H9 (cell line): ENCODE results near the gene SHC4. TPM values are rescaled to one million over a fixed set of nuclear protein-coding genes. Genes with fewer than 3 reads are reported as not detected.
A peak's percentile ranks its signal among the peaks of the same experiment; 100 is the strongest.

Source experiments
- DNase-seq: peaks from one replicate; pipeline ENCODE4 v3.0.0-alpha.2; 2017
- H2AFZ ChIP-seq: one replicate; pipeline ENCODE4 v1.6.1; 2013; ENCODE audit warnings: mild to moderate bottlenecking, low read length, control low read depth, moderate library complexity
- H2AK5ac ChIP-seq: 2 replicates; pipeline ENCODE4 v1.6.1; 2013; ENCODE audit warnings: low read length, control low read depth, mixed read lengths; ENCODE audit not compliant: insufficient read length
- H2BK120ac ChIP-seq: one replicate; pipeline ENCODE4 v1.6.1; 2013; ENCODE audit warnings: low read depth, mild to moderate bottlenecking, low read length, control low read depth, inconsistent platforms; ENCODE audit not compliant: poor library complexity, severe bottlenecking
- H2BK12ac ChIP-seq: 2 replicates; pipeline ENCODE4 v1.6.1; 2013; ENCODE audit warnings: low read length, control low read depth, mixed read lengths, low read depth; ENCODE audit not compliant: insufficient read length
- H2BK15ac ChIP-seq: 2 replicates; pipeline ENCODE4 v1.6.1; 2013; ENCODE audit warnings: low read depth, low read length, control low read depth
- H2BK20ac ChIP-seq: one replicate; pipeline ENCODE4 v1.6.1; 2013; ENCODE audit warnings: low read depth, mild to moderate bottlenecking, low read length, control low read depth, inconsistent platforms; ENCODE audit not compliant: poor library complexity, severe bottlenecking
- H2BK5ac ChIP-seq: 2 replicates; pipeline ENCODE4 v1.6.1; 2013; ENCODE audit warnings: low read length, control low read depth, mixed read lengths; ENCODE audit not compliant: insufficient read length
- H3K14ac ChIP-seq: 2 replicates; pipeline ENCODE4 v1.6.1; 2013; ENCODE audit warnings: low read length, control low read depth; ENCODE audit not compliant: insufficient read depth
- H3K18ac ChIP-seq: 2 replicates; pipeline ENCODE4 v1.6.1; 2013; ENCODE audit warnings: low read depth, mild to moderate bottlenecking, mixed read lengths, low read length, control low read depth; ENCODE audit not compliant: insufficient read length
- H3K23ac ChIP-seq: 2 replicates; pipeline ENCODE4 v1.6.1; 2013; ENCODE audit warnings: low read length, control low read depth, mixed read lengths, low read depth; ENCODE audit not compliant: insufficient read length
- H3K23me2 ChIP-seq: 2 replicates; pipeline ENCODE4 v1.6.1; 2013; ENCODE audit warnings: low read depth, mild to moderate bottlenecking, mixed read lengths, low read length, control low read depth; ENCODE audit not compliant: insufficient read length, poor library complexity, severe bottlenecking
- H3K27ac ChIP-seq: 2 replicates; pipeline ENCODE4 v1.5.1; 2013; ENCODE audit warnings: low read length, control low read depth, mixed read lengths, low read depth; ENCODE audit not compliant: insufficient read length
- H3K27me3 ChIP-seq: 2 replicates; pipeline ENCODE4 v1.6.1; 2013; ENCODE audit warnings: low read length, control low read depth, inconsistent platforms; ENCODE audit not compliant: insufficient read depth
- H3K4ac ChIP-seq: 2 replicates; pipeline ENCODE4 v1.6.1; 2013; ENCODE audit warnings: low read depth, mild to moderate bottlenecking, control low read depth, inconsistent platforms, low read length, moderate library complexity
- H3K4me1 ChIP-seq: 2 replicates; pipeline ENCODE4 v1.6.1; 2013; ENCODE audit warnings: low read length, control low read depth, inconsistent platforms; ENCODE audit not compliant: insufficient read depth
- H3K4me2 ChIP-seq: 2 replicates; pipeline ENCODE4 v1.6.1; 2013; ENCODE audit warnings: low read length, control low read depth, mixed read lengths; ENCODE audit not compliant: insufficient read length, insufficient read depth
- H3K56ac ChIP-seq: 2 replicates; pipeline ENCODE4 v1.6.1; 2013; ENCODE audit warnings: low read depth, mild to moderate bottlenecking, mixed read lengths, low read length, control low read depth; ENCODE audit not compliant: insufficient read length
- H3K79me1 ChIP-seq: 2 replicates; pipeline ENCODE4 v1.6.1; 2013; ENCODE audit warnings: low read depth, mild to moderate bottlenecking, moderate library complexity, low read length, control low read depth, inconsistent platforms; ENCODE audit not compliant: insufficient read depth, poor library complexity, severe bottlenecking
- H3K79me2 ChIP-seq: 2 replicates; pipeline ENCODE4 v1.6.1; 2013; ENCODE audit warnings: low read length, control low read depth, inconsistent platforms; ENCODE audit not compliant: insufficient read depth
- H3K9ac ChIP-seq: 2 replicates; pipeline ENCODE4 v1.6.1; 2013; ENCODE audit warnings: low read length, control low read depth, mixed read lengths; ENCODE audit not compliant: insufficient read length; ENCODE audit errors: extremely low read depth
- H3K9me3 ChIP-seq: one replicate; pipeline ENCODE4 v1.6.1; 2013; ENCODE audit warnings: low read depth, low read length, inconsistent platforms; ENCODE audit not compliant: control insufficient read depth
- H3T11ph ChIP-seq: one replicate; pipeline ENCODE4 v1.6.1; 2013; ENCODE audit warnings: mild to moderate bottlenecking, low read length, control low read depth, inconsistent platforms
- H4K20me1 ChIP-seq: one replicate; pipeline ENCODE4 v1.6.1; 2013; ENCODE audit not compliant: control insufficient read depth, insufficient read length, insufficient read depth
- H4K5ac ChIP-seq: 2 replicates; pipeline ENCODE4 v1.6.1; 2013; ENCODE audit warnings: low read depth, mild to moderate bottlenecking, mixed read lengths, low read length, control low read depth; ENCODE audit not compliant: insufficient read length
- H4K8ac ChIP-seq: replicated peaks from 2 replicates; pipeline ENCODE4 v1.6.1; 2013; ENCODE audit warnings: low read length, control low read depth, mixed read lengths, low read depth; ENCODE audit not compliant: insufficient read length
- H4K91ac ChIP-seq: 2 replicates; pipeline ENCODE4 v1.6.1; 2013; ENCODE audit warnings: low read depth, mild to moderate bottlenecking, moderate library complexity, mixed read lengths, low read length, control low read depth; ENCODE audit not compliant: insufficient read length
- H3K27ac Mint-ChIP-seq, 3 experiments: 2 replicates in 2 of 3; 3 replicates in 1 of 3; pipeline ENCODE4 v1.8.0; 2020 to 2021; ENCODE audit warnings: mixed read lengths in 3 of 3, mild to moderate bottlenecking in 1 of 3, moderate library complexity in 1 of 3
- H3K27me3 Mint-ChIP-seq: 2 replicates; pipeline ENCODE4 v1.8.0; 2021; ENCODE audit warnings: low read depth, mild to moderate bottlenecking, moderate library complexity, mixed read lengths
- H3K36me3 Mint-ChIP-seq, 3 experiments: 2 replicates in 2 of 3; 3 replicates in 1 of 3; pipeline ENCODE4 v1.8.0; 2020 to 2021; ENCODE audit warnings: low read depth in 3 of 3, mixed read lengths in 3 of 3; ENCODE audit not compliant: insufficient read depth in 1 of 3
- H3K4me1 Mint-ChIP-seq, 2 experiments: 2 replicates each; pipeline ENCODE4 v1.8.0; 2020; ENCODE audit warnings: mixed read lengths in 2 of 2
- H3K4me3 Mint-ChIP-seq, 2 experiments: 2 replicates in 1 of 2; 3 replicates in 1 of 2; pipeline ENCODE4 v1.8.0; 2020 to 2021; ENCODE audit warnings: mild to moderate bottlenecking in 2 of 2, mixed read lengths in 2 of 2, moderate library complexity in 1 of 2
- H3K9me3 Mint-ChIP-seq, 2 experiments: 2 replicates in 1 of 2; 3 replicates in 1 of 2; pipeline ENCODE4 v1.8.0; 2020; ENCODE audit warnings: mild to moderate bottlenecking in 2 of 2, mixed read lengths in 2 of 2, moderate library complexity in 1 of 2
- CTCF ChIP-seq: fragments of 200-600 bp; sonication (generic); conservative IDR thresholded peaks from 3 replicates; pipeline ENCODE4 v1.8.0; 2021; ENCODE audit warnings: antibody characterized with exemption, mild to moderate bottlenecking
- WGBS: extraction: QIAGEN DNeasy Blood & Tissue Kit; methylation state at CpG from one replicate; pipeline ENCODE4 v1.1.7; 2013; ENCODE audit warnings: missing lambda C conversion rate, low lambda C conversion rate, mixed read lengths; ENCODE audit not compliant: insufficient read length; ENCODE audit errors: extremely low coverage; 5-methylcytosine and 5-hydroxymethylcytosine counted together
- total RNA-seq: library from RNA; stranded (reverse); gene quantifications from 2 replicates; pipeline ENCODE4 v1.2.1, GENCODE V29; 2021

Gene SHC4
- total RNA-seq, 1 experiment from 2014 or later = 0.26 TPM

DNA sequence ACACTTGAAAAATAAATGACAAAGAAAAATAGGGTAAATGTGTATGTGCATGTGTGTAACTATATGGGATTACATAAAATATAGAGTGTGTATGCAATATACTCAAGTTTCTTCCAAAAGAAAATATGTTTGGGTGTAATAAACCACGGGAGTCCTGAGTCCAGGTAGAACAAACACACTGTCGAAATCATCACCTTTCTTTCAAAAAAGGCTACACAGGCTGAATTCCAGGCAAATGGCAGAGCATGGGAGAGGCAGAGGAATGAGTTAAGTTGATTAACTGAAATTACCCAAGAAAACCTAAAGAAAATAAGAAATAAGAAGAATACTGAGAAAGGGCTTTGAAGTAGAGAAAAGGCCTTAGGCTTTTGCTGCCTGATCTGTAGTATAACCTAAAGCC is 179.0 kb downstream of the SHC4 start:
- H4K20me1 ChIP-seq = no peaks in the 10 kb centered on the region
- H2AK5ac ChIP-seq = no peak overlapping the region
- H3K14ac ChIP-seq = no peak overlapping the region
- no peak overlapping the region for H2BK120ac ChIP-seq
- no peak overlapping the region for H3K23ac ChIP-seq
- H3K23me2 ChIP-seq = no peaks in the 10 kb centered on the region
- no peak overlapping the region for H2BK15ac ChIP-seq
- H4K91ac ChIP-seq = no peak overlapping the region
- H3K56ac ChIP-seq = no peak overlapping the region
- no peak overlapping the region for H3K4me2 ChIP-seq
- no peak overlapping the region for H4K8ac ChIP-seq
- no peaks in the 10 kb centered on the region for H3K4me1 ChIP-seq
- H3K4me1 Mint-ChIP-seq = peaks cover 3 to 6% of the 10 kb centered on the region in 2 experiments; a peak in 3 of 4 replicates
- no peak overlapping the region for H2BK20ac ChIP-seq
- no peak overlapping the region for H2BK12ac ChIP-seq
- no peak overlapping the region for H3T11ph ChIP-seq
- no peak for TF ChIP-seq CTCF
- peak overlapping the region in 2 of 3 experiments; percentile 10 to 46; a peak in 3 of 7 replicates for H3K27ac Mint-ChIP-seq
- no peak overlapping the region for H4K5ac ChIP-seq
- H3K27me3 Mint-ChIP-seq = no peaks in the 10 kb centered on the region
- no peak overlapping the region for H3K27ac ChIP-seq
- no peak for DNase-seq
- H2BK5ac ChIP-seq = no peak overlapping the region
- no peaks in the 10 kb centered on the region for H3K9me3 ChIP-seq
- no peak overlapping the region for H2AFZ ChIP-seq
- H3K4ac ChIP-seq = no peak overlapping the region
- H3K18ac ChIP-seq = no peak overlapping the region
- H3K9ac ChIP-seq = no peak overlapping the region
- H3K79me1 ChIP-seq = no peaks in the 10 kb centered on the region
- no peaks in the 10 kb centered on the region for H3K79me2 ChIP-seq
- no peaks in the 10 kb centered on the region for H3K27me3 ChIP-seq
- no CpG with 5 or more reads among the region's 2 CpGs for WGBS
- H3K9me3 Mint-ChIP-seq = no peaks in the 10 kb centered on the region
- peaks cover 9 to 39% (median 29%) of the 10 kb centered on the region in 3 experiments; a peak in 6 of 7 replicates for H3K36me3 Mint-ChIP-seq
- H3K4me3 Mint-ChIP-seq = no peak overlapping the region
